HK-2 (cell line): ENCODE results near the gene POU2AF3.

Source experiments
- DNase-seq: peaks from one replicate; pipeline ENCODE4 v3.0.0-alpha.2; 2018; ENCODE audit not compliant: unreplicated experiment

The POU2AF3 gene

GRCh38 chr11:111353776-111354600, 55.6 kb downstream of the POU2AF3 start:
- DNase-seq, result no peak

- no peak for DNase-seq
These were observed 56.2 kb downstream of the POU2AF3 start for GRCh38 chr11:111354601-111354891.

GRCh38 chr11:111355101-111355500, 56.8 kb downstream of the POU2AF3 start:
- no peak for DNase-seq

DNA sequence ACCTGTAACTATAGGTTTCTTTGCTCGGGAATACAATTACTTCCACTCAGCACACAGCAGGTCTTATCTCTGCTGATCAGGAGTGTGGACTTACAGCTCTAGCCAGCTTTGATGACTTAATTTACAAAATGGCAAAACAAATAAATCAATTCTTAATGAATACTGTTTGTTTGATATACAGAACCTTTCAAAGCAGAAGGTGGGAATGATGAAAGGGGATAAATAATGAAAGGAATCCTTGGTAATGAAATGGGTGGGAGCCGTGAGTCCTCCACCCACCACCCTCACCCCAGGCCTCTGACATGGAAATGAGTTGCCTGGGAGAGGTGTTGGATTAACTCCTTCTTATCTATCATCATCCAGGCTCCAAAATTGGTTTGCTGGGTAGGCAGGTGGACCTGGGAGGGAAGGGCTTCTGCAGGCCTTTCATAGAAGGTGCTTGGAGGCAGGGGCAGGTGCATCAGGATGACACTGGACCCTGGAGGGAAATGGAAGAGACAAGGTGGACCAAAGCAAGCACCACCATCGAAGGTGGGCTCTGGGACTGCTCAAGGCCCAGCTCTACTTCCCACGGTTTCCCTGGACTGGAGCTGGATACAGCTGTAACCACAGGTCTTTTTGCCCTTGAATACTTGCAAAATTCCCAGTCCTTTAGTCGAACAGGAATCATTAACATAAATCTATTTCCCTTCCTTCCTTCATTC, 57.8 kb downstream of the POU2AF3 start:
- DNase-seq, result no peak

- DNase-seq, result no peak
These were observed 58.3 kb downstream of the POU2AF3 start for GRCh38 chr11:111356660-111357048.

DNA sequence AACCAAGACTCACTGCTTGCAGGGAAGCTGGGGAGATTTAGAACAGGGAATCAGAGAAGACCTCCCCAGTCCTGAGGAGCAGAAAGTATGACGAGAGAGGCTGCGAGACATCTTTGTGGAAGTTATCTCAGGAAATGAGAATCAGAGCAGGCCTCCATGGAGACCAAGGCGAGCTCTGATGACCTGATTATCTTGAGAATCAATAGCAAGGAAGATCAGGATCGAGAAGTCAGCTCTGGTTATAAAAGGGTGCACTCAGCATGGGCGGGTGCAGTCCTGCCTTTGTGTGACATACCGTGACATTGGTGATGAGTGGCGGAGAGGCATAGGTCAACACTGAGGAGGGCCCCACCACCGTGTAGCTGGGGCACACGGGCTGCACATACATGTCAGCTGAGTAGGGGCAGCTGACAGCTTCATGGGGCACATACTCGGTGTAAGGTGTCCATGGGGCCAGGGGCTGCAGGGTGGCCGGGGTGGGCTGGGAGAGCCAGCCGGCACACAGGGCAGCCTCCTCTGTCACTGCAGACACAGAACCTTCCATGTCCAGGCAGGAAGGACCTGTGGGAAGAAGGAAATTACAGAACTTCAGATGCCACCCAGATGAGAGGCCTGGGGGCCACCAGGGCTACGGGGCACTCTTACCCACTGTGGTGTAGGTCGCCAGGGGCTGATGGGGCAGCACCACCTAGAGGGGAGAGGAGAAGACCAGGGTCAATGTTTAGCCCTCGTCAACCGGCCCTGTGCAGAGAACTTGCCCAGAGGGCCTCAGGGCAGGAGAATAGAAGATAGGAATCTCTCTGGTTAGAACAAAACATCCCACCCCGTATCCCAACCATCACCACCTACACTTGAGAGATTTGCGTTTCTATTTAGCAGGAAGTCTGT, 59.0 kb downstream of the POU2AF3 start:
- DNase-seq, result no peak
